Measurements from ENCODE around the gene TGM5.

- no peak for TF ChIP-seq CTCF (IDR thresholded peaks at IDR 0.05 in 8 of 11, conservative IDR thresholded peaks at IDR 0.05 in 3 of 11)
- no peak for TF ChIP-seq POLR2A (IDR thresholded peaks at IDR 0.05)
- TF ChIP-seq POLR2AphosphoS5 (IDR thresholded peaks at IDR 0.05) = no peak
Observed at GRCh38 chr15:43210172-43210745, 56.5 kb downstream of the TGM5 start.
